GM10266 (cell line): Measurements from ENCODE around the gene RAB24.

Source experiments
- DNase-seq: peaks from one replicate; pipeline ENCODE4 v3.0.0; 2012; ENCODE audit errors: extremely low spot score
- CTCF ChIP-seq: IDR thresholded peaks from 2 replicates; pipeline ENCODE4 v1.5.1; 2012; ENCODE audit warnings: mild to moderate bottlenecking, low read depth; ENCODE audit not compliant: control insufficient read depth, insufficient read depth; ENCODE audit errors: missing control alignments

The RAB24 gene

GRCh38 chr5:177290816-177291596 is 12.5 kb downstream of the RAB24 start:
- TF ChIP-seq CTCF = no peak
- no peak for DNase-seq

GRCh38 chr5:177288191-177288590 is 15.3 kb downstream of the RAB24 start:
- TF ChIP-seq CTCF = no peak
- no peak for DNase-seq

GRCh38 chr5:177276886-177277285 is 26.6 kb downstream of the RAB24 start:
- no peak for TF ChIP-seq CTCF
- DNase-seq = no peak

- TF ChIP-seq CTCF = no peak
- no peak for DNase-seq
Measured at GRCh38 chr5:177275883-177276282, 27.6 kb downstream of the RAB24 start.

GRCh38 chr5:177271113-177271512 is 32.4 kb downstream of the RAB24 start:
- no peak for TF ChIP-seq CTCF
- DNase-seq = no peak

GRCh38 chr5:177270653-177271052 is 32.9 kb downstream of the RAB24 start:
- no peak for DNase-seq

More at GRCh38 chr5:177270653-177271052, 32.9 kb downstream of the RAB24 start:
- TF ChIP-seq CTCF = no peak
